ENCODE measurements around the gene GDPD5. TPM values are rescaled to one million over a fixed set of nuclear protein-coding genes. Genes with fewer than 3 reads are reported as not detected.

Gene GDPD5
- total RNA-seq, 6 donors from 2014 or later, result 5.7 to 34.6 (median 14.0) TPM

- 87 to 92% methylated on average over 8 to 14 of the region's 14 CpGs for WGBS, 2 donors
- Histone ChIP-seq H3K27me3 (no peaks in the 10 kb centered on the region), H3K27ac (no peak overlapping the region), H3K4me1 (peaks cover 0 to 7% (median 1%) of the 10 kb centered on the region in 4 donors), H3K9me3 (no peaks in the 10 kb centered on the region), H3K36me3 (no peaks in the 10 kb centered on the region), H3K4me3 (no peak overlapping the region)
- DNase-seq (peak in 1 of 2 donors; percentile 59), ATAC-seq (ENCODE audit: low FRiP score in 2 of 2) (no peak)
- no peak for TF ChIP-seq POLR2AphosphoS5 (IDR thresholded peaks at IDR 0.05)
- no peak for TF ChIP-seq CTCF (IDR thresholded peaks at IDR 0.05)
- TF ChIP-seq EP300 (IDR thresholded peaks at IDR 0.05), result no peak
- TF ChIP-seq POLR2A (IDR thresholded peaks at IDR 0.05), result no peak
Observed at GRCh38 chr11:75456596-75457183, 69.1 kb downstream of the GDPD5 start.

- ATAC-seq (ENCODE audit: low FRiP score in 2 of 2) (no peak), DNase-seq (peak in 1 of 2 donors; percentile 18)
- no peaks in the 10 kb centered on the region for H3K36me3 ChIP-seq
- H3K9me3 ChIP-seq, result no peaks in the 10 kb centered on the region
- no peak overlapping the region for H3K4me3 ChIP-seq
- peaks cover 0 to 7% (median 1%) of the 10 kb centered on the region in 4 donors for H3K4me1 ChIP-seq
- WGBS, 2 donors, result 68 to 76% methylated on average over 3 to 5 of the region's 5 CpGs
- no peak for TF ChIP-seq EP300 (IDR thresholded peaks at IDR 0.05)
- no peak for TF ChIP-seq POLR2AphosphoS5 (IDR thresholded peaks at IDR 0.05)
- no peak for TF ChIP-seq CTCF (IDR thresholded peaks at IDR 0.05)
- no peak for TF ChIP-seq POLR2A (IDR thresholded peaks at IDR 0.05)
- H3K27me3 ChIP-seq, result no peaks in the 10 kb centered on the region
- H3K27ac ChIP-seq, result no peak overlapping the region
Observed at GRCh38 chr11:75454987-75455386, 70.8 kb downstream of the GDPD5 start.

GRCh38 chr11:75453916-75454655, 71.7 kb downstream of the GDPD5 start:
- peak in 1 of 2 donors; percentile 4 for ATAC-seq (ENCODE audit: low FRiP score in 2 of 2)
- no peaks in the 10 kb centered on the region for H3K9me3 ChIP-seq
- 67 to 69% methylated on average over 9 of the region's 9 CpGs for WGBS, 2 donors
- no peak for DNase-seq
- no peaks in the 10 kb centered on the region for H3K36me3 ChIP-seq
- TF ChIP-seq EP300 (IDR thresholded peaks at IDR 0.05) (no peak), POLR2AphosphoS5 (IDR thresholded peaks at IDR 0.05) (peak in 1 of 2 donors; percentile 55), POLR2A (IDR thresholded peaks at IDR 0.05) (no peak), CTCF (IDR thresholded peaks at IDR 0.05) (no peak)
- no peak overlapping the region for H3K27ac ChIP-seq
- peaks cover 0 to 7% (median 1%) of the 10 kb centered on the region in 4 donors for H3K4me1 ChIP-seq
- H3K4me3 ChIP-seq, result no peak overlapping the region
- no peaks in the 10 kb centered on the region for H3K27me3 ChIP-seq

- Histone ChIP-seq H3K27me3 (no peaks in the 10 kb centered on the region), H3K4me1 (peaks cover 0 to 7% (median 1%) of the 10 kb centered on the region in 4 donors), H3K27ac (no peak overlapping the region), H3K36me3 (no peaks in the 10 kb centered on the region), H3K4me3 (no peak overlapping the region), H3K9me3 (no peaks in the 10 kb centered on the region)
- DNase-seq (peak in 1 of 2 donors; percentile 85), ATAC-seq (ENCODE audit: low FRiP score in 2 of 2) (no peak)
- TF ChIP-seq CTCF (IDR thresholded peaks at IDR 0.05) (peak; percentile 30 to 57 (median 49)), POLR2AphosphoS5 (IDR thresholded peaks at IDR 0.05) (no peak)
- WGBS, 2 donors, result 74 to 83% methylated on average over 35 to 42 of the region's 46 CpGs
Observed at GRCh38 chr11:75450826-75451821, 74.6 kb downstream of the GDPD5 start.
